Stimulated activated CD4-positive, alpha-beta T cell treated with anti-CD3 and anti-CD28 coated beads, Interleukin-1b, Interleukin-23, amount 100 ng/mL, for 4 hours (primary cell): ENCODE data around the gene EXOC6.
"Not testable (repeated sequence)": the region's sequence is repeated elsewhere in the genome, so short reads cannot be mapped to it uniquely, and the experiment has no call there.

Experiments used
- DNase-seq, 2 donors: peaks; one replicate each; pipeline ENCODE4 v3.0.0-alpha.2; 2020; ENCODE audit warnings: low read depth in 2 of 2

Gene EXOC6

GRCh38 chr10:92938841-92939240, 90.5 kb downstream of the EXOC6 start:
- DNase-seq = no peak

GRCh38 chr10:92942226-92942625, 93.9 kb downstream of the EXOC6 start:
- no peak for DNase-seq

GRCh38 chr10:92946491-92946890, 98.2 kb downstream of the EXOC6 start:
- no peak for DNase-seq

- not testable (repeated sequence) for DNase-seq
Observed at GRCh38 chr10:92952573-92952972, 104.3 kb downstream of the EXOC6 start.

GRCh38 chr10:92957223-92958010, 109.1 kb downstream of the EXOC6 start:
- DNase-seq = no peak

- no peak for DNase-seq
Observed at GRCh38 chr10:92961638-92962037, 113.3 kb downstream of the EXOC6 start.

GRCh38 chr10:92965314-92965713, 117.0 kb downstream of the EXOC6 start:
- no peak for DNase-seq

- DNase-seq = no peak
Observed at GRCh38 chr10:92967641-92968040, 119.3 kb downstream of the EXOC6 start.

GRCh38 chr10:92969151-92969550, 120.8 kb downstream of the EXOC6 start:
- no peak for DNase-seq

- no peak for DNase-seq
Observed at GRCh38 chr10:92970301-92971070, 122.2 kb downstream of the EXOC6 start.

- DNase-seq = no peak
Observed at GRCh38 chr10:92972066-92972870, 123.9 kb downstream of the EXOC6 start.

GRCh38 chr10:92972886-92973285, 124.6 kb downstream of the EXOC6 start:
- no peak for DNase-seq

- not testable (repeated sequence) for DNase-seq
Observed at GRCh38 chr10:92976278-92976677, 128.0 kb downstream of the EXOC6 start.

- DNase-seq = no peak
Observed at GRCh38 chr10:92989250-92989649, 140.9 kb downstream of the EXOC6 start.

- DNase-seq = peak in 1 of 2 donors; percentile 0
Observed at GRCh38 chr10:92990615-92991014, 142.3 kb downstream of the EXOC6 start.

- DNase-seq = no peak
Observed at GRCh38 chr10:92991513-92991912, 143.2 kb downstream of the EXOC6 start.

GRCh38 chr10:92993699-92994272, 145.5 kb downstream of the EXOC6 start:
- DNase-seq = no peak

- DNase-seq = no peak
Observed at GRCh38 chr10:92995509-92995908, 147.2 kb downstream of the EXOC6 start.

GRCh38 chr10:92997620-92998019, 149.3 kb downstream of the EXOC6 start:
- no peak for DNase-seq

- no peak for DNase-seq
Observed at GRCh38 chr10:92999191-92999590, 150.9 kb downstream of the EXOC6 start.

- DNase-seq = no peak
Observed at GRCh38 chr10:93006435-93007039, 158.2 kb downstream of the EXOC6 start.
